ENCODE data around the gene TYRP1.

- TF ChIP-seq ZNF274 (IDR thresholded peaks at IDR 0.05; ENCODE audit: low read depth, low read length): no peak
- no peak for TF ChIP-seq YY1 (IDR thresholded peaks at IDR 0.05; ENCODE audit: insufficient read depth, insufficient read length)
These were observed 55.8 kb downstream of the TYRP1 start for GRCh38 chr9:12748954-12749353.

Data from NT2/D1 (cell line).